Measurements from ENCODE around the gene PIP5K1B. TPM values are rescaled to one million over a fixed set of nuclear protein-coding genes. Genes with fewer than 3 reads are reported as not detected.

PIP5K1B gene
- total and polyA plus RNA-seq, 2 of the 13 experiments (the other 11 are each of a cell fraction or from before 2014, with no cell fraction given) = 15.8 to 17.5 TPM

- TF ChIP-seq ARID3A (IDR thresholded peaks at IDR 0.05; ENCODE audit: low read depth, low read length) = no peak
- TF ChIP-seq ZNF530 (CRISPR knock-in tag; IDR thresholded peaks at IDR 0.05; ENCODE audit: low read depth) = no peak
- no peak for TF ChIP-seq ZBTB1 (CRISPR knock-in tag; IDR thresholded peaks at IDR 0.05; ENCODE audit: borderline replicate concordance)
- TF ChIP-seq NBN (conservative IDR thresholded peaks at IDR 0.05) = no peak
- no peak for TF ChIP-seq ZNF652 (CRISPR knock-in tag; IDR thresholded peaks at IDR 0.05; ENCODE audit: borderline replicate concordance, low read depth)
- TF ChIP-seq MED1 (CRISPR knock-in tag; IDR thresholded peaks at IDR 0.05) = peak; percentile 58
- TF ChIP-seq RFXANK (CRISPR knock-in tag; IDR thresholded peaks at IDR 0.05) = no peak
- TF ChIP-seq HMGXB4 (CRISPR knock-in tag; IDR thresholded peaks at IDR 0.05; ENCODE audit: borderline replicate concordance in 1 of 2, low read depth in 1 of 2) = no peak
- TF ChIP-seq ZNF33A (CRISPR knock-in tag; IDR thresholded peaks at IDR 0.05; ENCODE audit: borderline replicate concordance) = no peak
- TF ChIP-seq MIXL1 (CRISPR knock-in tag; IDR thresholded peaks at IDR 0.05) = no peak
- no peak for TF ChIP-seq ZNF605 (CRISPR knock-in tag; IDR thresholded peaks at IDR 0.05)
- peak; percentile 71 for TF ChIP-seq KMT2A (CRISPR knock-in tag; IDR thresholded peaks at IDR 0.05)
- TF ChIP-seq ZNF724P (CRISPR knock-in tag; IDR thresholded peaks at IDR 0.05; ENCODE audit: borderline replicate concordance) = 0 out of 2 replicates have a peak, but pooled peaks have one; percentile 26
- no peak for TF ChIP-seq EED (CRISPR knock-in tag; IDR thresholded peaks at IDR 0.05)
- no peak for TF ChIP-seq U2AF2 (IDR thresholded peaks at IDR 0.05; ENCODE audit: low read depth, low read length)
- no peak for TF ChIP-seq PAWR (CRISPR knock-in tag; IDR thresholded peaks at IDR 0.05; ENCODE audit: borderline replicate concordance)
- TF ChIP-seq HMGXB3 (CRISPR knock-in tag; IDR thresholded peaks at IDR 0.05; ENCODE audit: borderline replicate concordance) = peak; percentile 32; the same call in 1 of the 2 replicates
- peak; percentile 54; the same call in 1 of the 2 replicates for TF ChIP-seq NFIC (IDR thresholded peaks at IDR 0.05; ENCODE audit: low read length)
- no peak for TF ChIP-seq HES4 (CRISPR knock-in tag; IDR thresholded peaks at IDR 0.05; ENCODE audit: borderline replicate concordance)
- TF ChIP-seq NAIF1 (CRISPR knock-in tag; IDR thresholded peaks at IDR 0.05; ENCODE audit: borderline replicate concordance) = no peak
- TF ChIP-seq MED8 (CRISPR knock-in tag; IDR thresholded peaks at IDR 0.05; ENCODE audit: insufficient replicate concordance) = no peak
- no peak for TF ChIP-seq ZNF672 (CRISPR knock-in tag; IDR thresholded peaks at IDR 0.05)
- 0 out of 2 replicates have a peak, but pooled peaks have one; percentile 12 for TF ChIP-seq MED13 (CRISPR knock-in tag; IDR thresholded peaks at IDR 0.05)
- TF ChIP-seq ZNF496 (CRISPR knock-in tag; IDR thresholded peaks at IDR 0.05; ENCODE audit: insufficient replicate concordance) = no peak
Measured at GRCh38 chr9:68739621-68740174, 34.7 kb downstream of the PIP5K1B start (continued).
